Nephron (organoid): ENCODE results near the gene PPFIA1.

Source experiments
- H3K27ac Mint-ChIP-seq, 3 experiments: 2 replicates each; pipeline ENCODE4 v1.8.0; 2020; ENCODE audit warnings: mixed read lengths in 3 of 3, mild to moderate bottlenecking in 2 of 3, moderate library complexity in 1 of 3
- H3K27me3 Mint-ChIP-seq: 2 replicates; pipeline ENCODE4 v1.8.0; 2021; ENCODE audit warnings: low read depth, mild to moderate bottlenecking, moderate library complexity, mixed read lengths
- H3K36me3 Mint-ChIP-seq: 2 replicates; pipeline ENCODE4 v1.8.0; 2020; ENCODE audit warnings: low read depth, mixed read lengths
- H3K4me1 Mint-ChIP-seq: 2 replicates; pipeline ENCODE4 v1.8.0; 2020; ENCODE audit warnings: mixed read lengths
- H3K4me3 Mint-ChIP-seq, 3 experiments: 2 replicates each; pipeline ENCODE4 v1.8.0; 2020; ENCODE audit warnings: mild to moderate bottlenecking in 3 of 3, mixed read lengths in 3 of 3, moderate library complexity in 2 of 3
- H3K9me3 Mint-ChIP-seq: 2 replicates; pipeline ENCODE4 v1.8.0; 2020; ENCODE audit warnings: mixed read lengths
- TF ChIP-seq, protein P1 (sequence below), 3 experiments: fragments of 200-600 bp; sonication (generic); IDR thresholded peaks; one replicate each; pipeline ENCODE4 v1.5.0; 2021; ENCODE audit warnings: antibody characterized with exemption in 3 of 3; ENCODE audit not compliant: unreplicated experiment in 3 of 3

The PPFIA1 gene

DNA sequence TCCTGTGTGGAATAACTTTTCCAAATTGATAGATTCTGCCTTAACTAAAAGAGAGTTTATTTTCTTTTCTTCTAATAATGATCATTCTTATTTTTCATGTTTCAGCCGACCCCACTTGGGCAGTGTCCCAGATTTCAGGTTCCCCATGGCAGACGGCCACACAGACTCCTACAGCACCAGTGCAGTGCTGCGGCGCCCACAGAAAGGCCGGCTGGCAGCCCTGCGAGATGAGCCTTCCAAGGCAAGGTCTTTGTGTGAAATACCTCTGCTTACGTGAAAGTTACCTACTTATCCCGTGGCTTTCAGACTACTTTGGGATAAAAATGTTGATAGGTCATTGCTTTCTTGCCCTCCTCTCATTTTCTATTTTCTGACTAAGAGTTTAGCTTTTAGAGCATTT, 68.6 kb downstream of the PPFIA1 start:
- H3K4me3 Mint-ChIP-seq: no peak overlapping the region
- H3K27me3 Mint-ChIP-seq: no peaks in the 10 kb centered on the region
- no peak overlapping the region for H3K27ac Mint-ChIP-seq
- H3K36me3 Mint-ChIP-seq: peaks cover 65% of the 10 kb centered on the region
- TF ChIP-seq, protein P1, sequence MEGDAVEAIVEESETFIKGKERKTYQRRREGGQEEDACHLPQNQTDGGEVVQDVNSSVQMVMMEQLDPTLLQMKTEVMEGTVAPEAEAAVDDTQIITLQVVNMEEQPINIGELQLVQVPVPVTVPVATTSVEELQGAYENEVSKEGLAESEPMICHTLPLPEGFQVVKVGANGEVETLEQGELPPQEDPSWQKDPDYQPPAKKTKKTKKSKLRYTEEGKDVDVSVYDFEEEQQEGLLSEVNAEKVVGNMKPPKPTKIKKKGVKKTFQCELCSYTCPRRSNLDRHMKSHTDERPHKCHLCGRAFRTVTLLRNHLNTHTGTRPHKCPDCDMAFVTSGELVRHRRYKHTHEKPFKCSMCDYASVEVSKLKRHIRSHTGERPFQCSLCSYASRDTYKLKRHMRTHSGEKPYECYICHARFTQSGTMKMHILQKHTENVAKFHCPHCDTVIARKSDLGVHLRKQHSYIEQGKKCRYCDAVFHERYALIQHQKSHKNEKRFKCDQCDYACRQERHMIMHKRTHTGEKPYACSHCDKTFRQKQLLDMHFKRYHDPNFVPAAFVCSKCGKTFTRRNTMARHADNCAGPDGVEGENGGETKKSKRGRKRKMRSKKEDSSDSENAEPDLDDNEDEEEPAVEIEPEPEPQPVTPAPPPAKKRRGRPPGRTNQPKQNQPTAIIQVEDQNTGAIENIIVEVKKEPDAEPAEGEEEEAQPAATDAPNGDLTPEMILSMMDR (IDR thresholded peaks at IDR 0.05; ENCODE audit: unreplicated experiment in 3 of 3): no peak
- no peaks in the 10 kb centered on the region for H3K4me1 Mint-ChIP-seq
- no peaks in the 10 kb centered on the region for H3K9me3 Mint-ChIP-seq

DNA sequence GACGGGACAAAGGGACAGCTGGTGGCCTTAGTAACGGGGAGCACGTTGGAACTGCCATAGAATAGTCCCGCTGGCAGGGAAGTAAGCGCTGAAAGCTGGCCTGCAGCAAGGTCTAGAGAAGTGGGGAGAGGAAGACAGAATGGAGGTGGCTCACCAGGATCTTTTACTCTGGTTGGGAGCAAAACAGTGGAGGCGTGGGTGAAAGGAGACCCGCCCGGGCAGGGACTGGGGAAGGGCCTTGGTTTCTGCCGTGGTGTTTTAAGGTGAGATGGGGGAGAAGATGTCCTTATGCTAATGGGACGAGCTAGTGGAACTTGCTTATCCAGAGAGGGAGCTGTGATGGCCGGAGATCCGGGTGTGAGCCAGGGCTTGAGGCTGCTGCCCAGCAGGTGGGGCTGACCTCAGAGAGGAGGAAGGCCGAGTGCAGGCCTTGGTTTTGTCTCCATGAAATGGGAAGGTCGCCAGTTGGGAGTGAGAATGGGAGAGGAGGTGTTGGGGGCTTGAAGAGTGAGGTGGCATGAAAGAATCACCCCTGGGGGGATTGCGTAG, 71.5 kb downstream of the PPFIA1 start:
- Mint-ChIP-seq H3K27me3 (no peaks in the 10 kb centered on the region), H3K4me1 (no peaks in the 10 kb centered on the region), H3K27ac (no peak overlapping the region), H3K4me3 (no peak overlapping the region), H3K36me3 (peaks cover 63% of the 10 kb centered on the region), H3K9me3 (no peaks in the 10 kb centered on the region)
- TF ChIP-seq, protein P1 (IDR thresholded peaks at IDR 0.05; ENCODE audit: unreplicated experiment in 3 of 3): no peak

DNA sequence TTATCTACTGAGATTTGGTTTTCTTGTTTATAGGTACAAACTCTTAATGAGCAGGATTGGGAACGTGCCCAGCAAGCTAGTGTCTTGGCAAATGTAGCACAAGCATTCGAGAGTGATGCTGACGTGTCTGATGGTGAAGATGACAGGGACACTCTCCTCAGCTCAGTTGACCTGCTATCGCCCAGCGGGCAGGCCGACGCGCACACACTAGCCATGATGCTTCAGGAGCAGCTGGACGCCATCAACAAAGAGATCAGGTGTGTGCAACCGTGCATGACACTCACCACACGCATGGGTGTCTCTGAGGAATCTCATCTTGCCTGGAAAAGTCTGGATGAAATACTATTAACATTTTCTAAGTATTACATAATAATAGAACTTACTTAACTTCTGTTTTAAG, 73.1 kb downstream of the PPFIA1 start:
- no peaks in the 10 kb centered on the region for H3K27me3 Mint-ChIP-seq
- H3K36me3 Mint-ChIP-seq: peaks cover 65% of the 10 kb centered on the region
- no peak overlapping the region for H3K27ac Mint-ChIP-seq
- TF ChIP-seq, protein P1 (IDR thresholded peaks at IDR 0.05; ENCODE audit: unreplicated experiment in 3 of 3): no peak
- H3K4me1 Mint-ChIP-seq: no peaks in the 10 kb centered on the region
- H3K9me3 Mint-ChIP-seq: no peaks in the 10 kb centered on the region
- no peak overlapping the region for H3K4me3 Mint-ChIP-seq

DNA sequence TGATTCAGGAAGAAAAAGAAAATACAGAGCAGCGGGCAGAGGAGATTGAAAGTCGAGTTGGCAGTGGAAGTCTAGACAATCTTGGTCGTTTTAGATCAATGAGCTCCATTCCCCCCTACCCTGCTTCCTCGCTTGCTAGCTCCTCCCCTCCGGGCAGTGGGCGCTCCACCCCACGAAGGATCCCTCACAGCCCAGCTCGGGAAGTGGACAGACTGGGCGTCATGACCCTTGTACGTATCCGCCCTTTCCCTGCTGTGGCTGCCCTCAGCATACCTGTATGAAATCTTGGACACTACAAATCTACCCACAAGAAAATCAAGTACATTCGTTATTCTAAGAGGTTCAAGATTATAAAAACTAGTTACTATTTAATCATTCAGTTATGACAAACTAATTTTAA, 77.7 kb downstream of the PPFIA1 start:
- TF ChIP-seq, protein P1 (IDR thresholded peaks at IDR 0.05; ENCODE audit: unreplicated experiment in 3 of 3): no peak
- H3K27me3 Mint-ChIP-seq: no peaks in the 10 kb centered on the region
- peaks cover 9% of the 10 kb centered on the region for H3K4me1 Mint-ChIP-seq
- no peaks in the 10 kb centered on the region for H3K9me3 Mint-ChIP-seq
- H3K36me3 Mint-ChIP-seq: peaks cover 56% of the 10 kb centered on the region
- no peak overlapping the region for H3K4me3 Mint-ChIP-seq
- H3K27ac Mint-ChIP-seq: no peak overlapping the region

DNA sequence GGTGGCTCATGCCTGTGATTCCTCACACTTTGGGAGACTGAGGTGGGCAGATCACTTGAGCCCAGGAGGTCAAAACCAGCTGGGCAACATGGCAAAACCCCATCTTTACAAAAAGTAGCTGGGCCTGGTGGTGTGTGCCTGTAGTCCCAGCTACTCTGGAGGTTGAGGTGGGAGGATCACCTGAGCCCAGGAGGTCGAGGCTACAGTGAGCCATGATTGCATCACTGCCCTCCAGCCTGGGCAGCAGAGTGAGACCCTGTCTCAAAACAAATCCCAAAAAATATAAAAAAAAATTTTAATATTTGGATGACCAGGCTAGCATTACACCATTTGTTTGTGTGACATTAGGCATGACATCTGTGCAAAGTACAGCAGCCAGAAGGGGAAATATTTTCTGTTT, 78.1 kb downstream of the PPFIA1 start:
- no peak overlapping the region for H3K4me3 Mint-ChIP-seq

DNA sequence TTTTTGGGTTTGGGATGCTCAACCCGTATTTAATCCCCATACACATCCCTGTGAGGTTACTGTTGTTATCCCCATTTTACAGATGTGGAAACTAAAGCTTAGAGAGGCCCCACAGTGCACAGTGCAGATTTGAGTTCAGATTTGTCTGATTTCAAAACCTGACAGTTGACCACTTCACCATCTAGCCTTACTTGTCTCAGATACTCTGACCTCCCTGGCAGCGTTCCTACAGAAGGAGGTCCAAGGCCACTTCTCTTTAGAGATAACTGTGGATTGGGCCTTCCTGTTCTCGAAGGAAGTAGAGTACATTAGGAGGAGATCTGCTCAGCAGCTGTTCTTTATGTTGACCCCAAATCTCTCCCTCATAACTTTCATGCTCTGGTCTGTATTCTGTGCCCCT, 81.2 kb downstream of the PPFIA1 start:
- Mint-ChIP-seq H3K36me3 (peaks cover 58% of the 10 kb centered on the region), H3K27me3 (no peaks in the 10 kb centered on the region)
- TF ChIP-seq, protein P1 (IDR thresholded peaks at IDR 0.05; ENCODE audit: unreplicated experiment in 3 of 3): no peak

More for the DNA sequence above, 78.1 kb downstream of the PPFIA1 start:
- TF ChIP-seq, protein P1 (IDR thresholded peaks at IDR 0.05; ENCODE audit: unreplicated experiment in 3 of 3): no peak
- Mint-ChIP-seq H3K4me1 (peaks cover 9% of the 10 kb centered on the region), H3K36me3 (peaks cover 52% of the 10 kb centered on the region), H3K27me3 (no peaks in the 10 kb centered on the region), H3K27ac (no peak overlapping the region), H3K9me3 (no peaks in the 10 kb centered on the region)

More for the DNA sequence above, 81.2 kb downstream of the PPFIA1 start:
- peaks cover 9% of the 10 kb centered on the region for H3K4me1 Mint-ChIP-seq
- H3K27ac Mint-ChIP-seq: no peak overlapping the region
- H3K4me3 Mint-ChIP-seq: no peak overlapping the region
- no peaks in the 10 kb centered on the region for H3K9me3 Mint-ChIP-seq
